Measurements from ENCODE around the gene ZNF740. TPM values are rescaled to one million over a fixed set of nuclear protein-coding genes. Genes with fewer than 3 reads are reported as not detected.

ZNF740 gene
- total and polyA plus RNA-seq, 2 of the 8 experiments (the other 6 are each of a cell fraction or from before 2014, with no cell fraction given) = 8.2 to 40.0 TPM

DNA sequence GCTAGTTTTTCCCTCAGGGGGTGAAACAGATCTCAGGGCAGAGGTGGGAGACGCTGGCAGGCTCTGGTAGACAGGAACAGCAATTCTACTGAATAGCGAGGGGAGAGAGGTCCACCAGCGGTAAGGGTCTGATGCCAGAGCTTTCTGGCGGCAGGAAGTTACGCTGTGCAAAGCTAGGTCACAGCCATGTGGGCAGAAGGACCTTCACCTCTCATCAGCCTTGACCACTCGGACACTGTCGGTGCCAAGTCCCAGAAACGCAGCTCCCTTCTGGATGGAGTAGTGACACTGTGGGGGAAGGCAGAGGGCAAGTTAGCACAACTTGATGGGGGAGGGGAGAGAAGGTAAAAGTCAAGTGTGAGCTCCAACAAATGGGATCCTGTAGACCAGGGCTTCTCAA, 10.3 kb upstream of the ZNF740 start:
- no peak overlapping the region for H2BK20ac ChIP-seq (ENCODE audit: low read length)
- CTCF ChIA-PET (ENCODE audit: partially characterized antibody) = interaction anchor here (0.5 to 6.2 kb wide), 9 partner anchors 10 to 149 kb away, joined by 3 to 80 read pairs (median 4); partner anchors contain the start of gene ESPL1
- WGBS, 2 experiments (ENCODE audit: extremely low coverage in 1 of 2, insufficient coverage in 1 of 2, insufficient read length in 1 of 2, insufficient replicate concordance in 2 of 2, low coverage in 1 of 2, low lambda C conversion rate in 2 of 2, missing lambda C conversion rate in 1 of 2) = 93% methylated on average over 8 of the region's 8 CpGs; no CpG with 5 or more reads in 1 of the 2 experiments

More for the DNA sequence above, 10.3 kb upstream of the ZNF740 start:
- no peak for DNase-seq (ENCODE audit: low read depth in 1 of 2, low spot score in 2 of 2)
- Histone ChIP-seq H3K4me2 (ENCODE audit: insufficient read depth in 1 of 2, low read depth in 2 of 2, low read length in 2 of 2) (no peak overlapping the region), H3K27ac (ENCODE audit: low read depth, low read length) (no peak overlapping the region), H2BK120ac (replicated peaks; ENCODE audit: low read depth, low read length) (no peak overlapping the region), H3K79me1 (ENCODE audit: low read depth, low read length) (no peaks in the 10 kb centered on the region), H3K27me3 (replicated peaks in 1 of 4; ENCODE audit: control insufficient read depth in 3 of 4, extremely low read depth in 1 of 4, insufficient read depth in 3 of 4, low read length in 3 of 4) (peaks cover 7 to 38% (median 35%) of the 10 kb centered on the region in 4 experiments), H3K9ac (replicated peaks in 1 of 4; ENCODE audit: extremely low read depth in 1 of 4, low read depth in 3 of 4, low read length in 3 of 4) (no peak overlapping the region), H2BK15ac (ENCODE audit: low read length) (no peak overlapping the region), H4K8ac (ENCODE audit: extremely low read depth, insufficient read depth, low read length) (no peak overlapping the region; the same call in 1 of the 2 replicates), H3K4ac (replicated peaks; ENCODE audit: insufficient read length, low read depth, low read length) (no peak overlapping the region), H2AK5ac (ENCODE audit: low read depth, low read length) (no peak overlapping the region), H4K91ac (replicated peaks; ENCODE audit: insufficient read length, low read length) (no peak overlapping the region), H3K4me1 (replicated peaks in 1 of 4; ENCODE audit: control insufficient read depth in 3 of 4, insufficient read depth in 4 of 4, low read length in 3 of 4) (peaks cover 0 to 5% (median 3%) of the 10 kb centered on the region in 4 experiments; a peak in 3 of 7 replicates), H4K20me1 (replicated peaks in 1 of 2; ENCODE audit: control insufficient read depth in 1 of 2, insufficient read depth in 2 of 2, low read length in 2 of 2) (peaks cover 1 to 8% of the 10 kb centered on the region in 2 experiments), H3K23me2 (ENCODE audit: low read depth, low read length) (no peaks in the 10 kb centered on the region), H3K23ac (ENCODE audit: insufficient read length) (no peak overlapping the region), H3K18ac (ENCODE audit: extremely low read depth, low read length) (no peak overlapping the region), H2AFZ (ENCODE audit: low read length) (no peak overlapping the region), H3K36me3 (ENCODE audit: control insufficient read depth in 2 of 4, insufficient read depth in 4 of 4, low read length in 3 of 4) (no peaks in the 10 kb centered on the region), H3K56ac (replicated peaks; ENCODE audit: insufficient read length, low read depth, low read length) (no peak overlapping the region), H2BK5ac (ENCODE audit: low read depth, low read length) (no peak overlapping the region), H3K9me3 (ENCODE audit: insufficient read depth in 2 of 2, low read depth in 1 of 2, low read length in 1 of 2) (no peaks in the 10 kb centered on the region), H3K79me2 (ENCODE audit: control insufficient read depth in 1 of 2, insufficient read depth in 2 of 2, low read length in 2 of 2) (no peaks in the 10 kb centered on the region), H3K14ac (ENCODE audit: insufficient read length) (no peak overlapping the region), H3K4me3 (ENCODE audit: extremely low read depth in 1 of 4, insufficient read depth in 2 of 4, low read depth in 3 of 4, low read length in 4 of 4) (no peak overlapping the region), H2BK12ac (ENCODE audit: low read depth, low read length) (no peak overlapping the region), H4K5ac (ENCODE audit: insufficient read length, low read depth, low read length) (no peak overlapping the region)
- FAIRE-seq = no peak
- POLR2A ChIA-PET (ENCODE audit: partially characterized antibody) = interaction anchor here (0.7 to 2.5 kb wide), 2 partner anchors 11 kb away, joined by 3 to 8 read pairs; partner anchors contain the start of genes CSAD and ZNF740
- TF ChIP-seq EZH2 (IDR thresholded peaks at IDR 0.05; ENCODE audit: low read depth, low read length, severe bottlenecking) (no peak), POLR2A (IDR thresholded peaks at IDR 0.05; ENCODE audit: control extremely low read depth in 1 of 2, low read depth in 2 of 2, low read length in 2 of 2) (no peak), BRCA1 (IDR thresholded peaks at IDR 0.05; ENCODE audit: low read depth, low read length) (no peak), PHF8 (conservative IDR thresholded peaks at IDR 0.05; ENCODE audit: low read depth, low read length) (no peak), CHD1 (IDR thresholded peaks at IDR 0.05; ENCODE audit: low read depth, low read length) (no peak)
